Measurements from ENCODE around the gene WIPI1. TPM values are rescaled to one million over a fixed set of nuclear protein-coding genes. Genes with fewer than 3 reads are reported as not detected.

The WIPI1 gene
- total and polyA plus RNA-seq, 9 of the 15 experiments (the other 6 are each of a cell fraction or from before 2014, with no cell fraction given), result 3.7 to 23.5 (median 11.8) TPM

GRCh38 chr17:68457539-68458259 lies 403 bp upstream of the WIPI1 start (continued):
- TF ChIP-seq, protein P1, sequence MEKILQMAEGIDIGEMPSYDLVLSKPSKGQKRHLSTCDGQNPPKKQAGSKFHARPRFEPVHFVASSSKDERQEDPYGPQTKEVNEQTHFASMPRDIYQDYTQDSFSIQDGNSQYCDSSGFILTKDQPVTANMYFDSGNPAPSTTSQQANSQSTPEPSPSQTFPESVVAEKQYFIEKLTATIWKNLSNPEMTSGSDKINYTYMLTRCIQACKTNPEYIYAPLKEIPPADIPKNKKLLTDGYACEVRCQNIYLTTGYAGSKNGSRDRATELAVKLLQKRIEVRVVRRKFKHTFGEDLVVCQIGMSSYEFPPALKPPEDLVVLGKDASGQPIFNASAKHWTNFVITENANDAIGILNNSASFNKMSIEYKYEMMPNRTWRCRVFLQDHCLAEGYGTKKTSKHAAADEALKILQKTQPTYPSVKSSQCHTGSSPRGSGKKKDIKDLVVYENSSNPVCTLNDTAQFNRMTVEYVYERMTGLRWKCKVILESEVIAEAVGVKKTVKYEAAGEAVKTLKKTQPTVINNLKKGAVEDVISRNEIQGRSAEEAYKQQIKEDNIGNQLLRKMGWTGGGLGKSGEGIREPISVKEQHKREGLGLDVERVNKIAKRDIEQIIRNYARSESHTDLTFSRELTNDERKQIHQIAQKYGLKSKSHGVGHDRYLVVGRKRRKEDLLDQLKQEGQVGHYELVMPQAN (IDR thresholded peaks at IDR 0.05; ENCODE audit: borderline replicate concordance), result peak; percentile 98
- TF ChIP-seq RBFOX2 (IDR thresholded peaks at IDR 0.05; ENCODE audit: low read depth, low read length) (peak; percentile 85), HEY1 (CRISPR knock-in tag; IDR thresholded peaks at IDR 0.05; ENCODE audit: borderline replicate concordance) (no peak), PHF8 (IDR thresholded peaks at IDR 0.05; ENCODE audit: borderline replicate concordance, low read length) (peak; percentile 39; the same call in 1 of the 2 replicates), POU5F1 (IDR thresholded peaks at IDR 0.05; ENCODE audit: borderline replicate concordance, low read depth, low read length, partially characterized antibody) (no peak), SIRT6 (IDR thresholded peaks at IDR 0.05; ENCODE audit: low read depth, low read length) (no peak), LARP7 (IDR thresholded peaks at IDR 0.05) (no peak), ZNF239 (CRISPR knock-in tag; IDR thresholded peaks at IDR 0.05) (no peak), MXI1 (IDR thresholded peaks at IDR 0.05; ENCODE audit: low read depth, low read length) (peak; percentile 84; the same call in 1 of the 2 replicates), RCOR1 (IDR thresholded peaks at IDR 0.05; ENCODE audit: borderline replicate concordance in 1 of 2, low read depth in 2 of 2, low read length in 2 of 2) (0 out of 4 replicates have a peak, but pooled peaks of 1 of the 2 experiments have one; percentile 6), MCM7 (IDR thresholded peaks at IDR 0.05) (no peak), ZNF766 (CRISPR knock-in tag; conservative IDR thresholded peaks at IDR 0.05) (no peak), RBM25 (IDR thresholded peaks at IDR 0.05; ENCODE audit: low read depth, low read length, severe bottlenecking) (peak; percentile 99), COPS2 (conservative IDR thresholded peaks at IDR 0.05) (no peak), MNT (conservative IDR thresholded peaks at IDR 0.05) (peak; percentile 100), POLR3A (IDR thresholded peaks at IDR 0.05; ENCODE audit: borderline replicate concordance, extremely low read depth, insufficient read depth, insufficient read length) (no peak), TOE1 (IDR thresholded peaks at IDR 0.05; ENCODE audit: borderline replicate concordance) (peak; percentile 18; the same call in 1 of the 2 replicates), TOE1 (CRISPR knock-in tag; IDR thresholded peaks at IDR 0.05; ENCODE audit: borderline replicate concordance, low read depth) (no peak), TCFL5 (CRISPR knock-in tag; conservative IDR thresholded peaks at IDR 0.05) (no peak)
- TF ChIP-seq, protein P2, sequence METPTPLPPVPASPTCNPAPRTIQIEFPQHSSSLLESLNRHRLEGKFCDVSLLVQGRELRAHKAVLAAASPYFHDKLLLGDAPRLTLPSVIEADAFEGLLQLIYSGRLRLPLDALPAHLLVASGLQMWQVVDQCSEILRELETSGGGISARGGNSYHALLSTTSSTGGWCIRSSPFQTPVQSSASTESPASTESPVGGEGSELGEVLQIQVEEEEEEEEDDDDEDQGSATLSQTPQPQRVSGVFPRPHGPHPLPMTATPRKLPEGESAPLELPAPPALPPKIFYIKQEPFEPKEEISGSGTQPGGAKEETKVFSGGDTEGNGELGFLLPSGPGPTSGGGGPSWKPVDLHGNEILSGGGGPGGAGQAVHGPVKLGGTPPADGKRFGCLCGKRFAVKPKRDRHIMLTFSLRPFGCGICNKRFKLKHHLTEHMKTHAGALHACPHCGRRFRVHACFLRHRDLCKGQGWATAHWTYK (CRISPR knock-in tag; IDR thresholded peaks at IDR 0.05), result peak; percentile 99

All from K562 (cell line).